ENCODE results near the gene IL9. TPM values are rescaled to one million over a fixed set of nuclear protein-coding genes. Genes with fewer than 3 reads are reported as not detected.
A peak's percentile ranks its signal among the peaks of the same experiment; 100 is the strongest.

IL9 gene
- total and polyA plus RNA-seq, 11 donors: not detected

DNA sequence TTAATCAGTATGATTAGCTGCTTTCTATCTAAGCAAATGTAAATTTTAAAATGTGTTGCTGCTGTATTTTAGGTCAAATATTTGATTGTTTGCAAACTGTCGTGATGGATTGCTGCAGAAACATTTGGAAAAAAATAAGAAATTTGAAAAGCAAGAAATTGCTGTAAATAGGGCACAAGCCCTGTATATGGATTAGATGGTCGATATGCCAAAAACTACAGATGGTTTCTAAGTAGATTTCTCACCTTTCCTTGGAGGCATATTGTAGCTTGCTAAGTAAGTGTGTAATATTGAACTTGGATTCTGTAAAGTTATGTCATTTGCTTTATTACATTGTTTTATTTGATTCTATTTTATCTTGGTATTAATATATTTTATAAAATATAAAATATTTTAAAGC is 46.1 kb upstream of the IL9 start:
- H3K27me3 ChIP-seq: peaks cover 0 to 17% (median 0%) of the 10 kb centered on the region in 9 donors
- TF ChIP-seq POLR2A (IDR thresholded peaks at IDR 0.05): no peak
- TF ChIP-seq, protein P1, sequence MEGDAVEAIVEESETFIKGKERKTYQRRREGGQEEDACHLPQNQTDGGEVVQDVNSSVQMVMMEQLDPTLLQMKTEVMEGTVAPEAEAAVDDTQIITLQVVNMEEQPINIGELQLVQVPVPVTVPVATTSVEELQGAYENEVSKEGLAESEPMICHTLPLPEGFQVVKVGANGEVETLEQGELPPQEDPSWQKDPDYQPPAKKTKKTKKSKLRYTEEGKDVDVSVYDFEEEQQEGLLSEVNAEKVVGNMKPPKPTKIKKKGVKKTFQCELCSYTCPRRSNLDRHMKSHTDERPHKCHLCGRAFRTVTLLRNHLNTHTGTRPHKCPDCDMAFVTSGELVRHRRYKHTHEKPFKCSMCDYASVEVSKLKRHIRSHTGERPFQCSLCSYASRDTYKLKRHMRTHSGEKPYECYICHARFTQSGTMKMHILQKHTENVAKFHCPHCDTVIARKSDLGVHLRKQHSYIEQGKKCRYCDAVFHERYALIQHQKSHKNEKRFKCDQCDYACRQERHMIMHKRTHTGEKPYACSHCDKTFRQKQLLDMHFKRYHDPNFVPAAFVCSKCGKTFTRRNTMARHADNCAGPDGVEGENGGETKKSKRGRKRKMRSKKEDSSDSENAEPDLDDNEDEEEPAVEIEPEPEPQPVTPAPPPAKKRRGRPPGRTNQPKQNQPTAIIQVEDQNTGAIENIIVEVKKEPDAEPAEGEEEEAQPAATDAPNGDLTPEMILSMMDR (IDR thresholded peaks at IDR 0.05): no peak
- no peaks in the 10 kb centered on the region for H3K9me3 ChIP-seq
- intact Hi-C loops (cut with DNase I): loop anchor here in 7 of 10 donors (5.0 to 10.0 kb wide), 4 partner anchors 141 to 271 kb away; no protein-coding TSS in a partner anchor
- H3K4me3 ChIP-seq: no peak overlapping the region
- no peaks in the 10 kb centered on the region for H3K36me3 ChIP-seq
- ATAC-seq (no peak), DNase-seq (no peak)
- WGBS, 4 donors: 80 to 92% (median 83%) methylated on average over 2 of the region's 2 CpGs
- H3K4me1 ChIP-seq: no peaks in the 10 kb centered on the region
- no peak overlapping the region for H3K27ac ChIP-seq

DNA sequence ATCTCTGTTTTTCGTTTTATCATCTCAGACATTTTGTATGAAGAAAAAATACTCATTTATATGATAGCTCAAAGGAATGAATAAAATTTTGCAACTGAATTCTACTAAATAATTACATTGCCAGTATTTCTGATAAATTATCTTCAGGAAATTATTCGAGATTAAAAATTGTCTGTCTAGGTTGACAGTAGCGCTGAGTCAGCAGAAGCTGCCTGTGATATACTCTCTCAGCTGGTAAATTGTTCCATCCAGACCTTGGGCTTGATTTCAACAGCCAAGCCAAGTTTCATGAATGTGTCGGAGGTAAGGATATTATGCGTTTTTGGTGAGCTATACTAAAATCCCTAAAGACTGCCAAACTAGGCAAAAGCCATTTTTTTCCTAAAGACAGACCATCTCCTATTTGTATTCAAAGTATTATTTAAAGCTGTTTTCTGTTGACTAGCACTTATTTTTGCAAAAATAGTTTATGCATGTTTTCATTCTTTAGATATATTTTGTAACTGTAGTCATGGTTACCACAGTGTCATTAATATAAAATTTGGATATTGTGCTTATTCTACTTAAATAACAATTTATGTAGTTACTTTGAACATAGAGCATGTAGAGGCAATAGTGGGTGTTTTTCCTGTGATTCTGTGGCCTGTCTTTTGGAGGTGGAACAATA is 41.7 kb upstream of the IL9 start:
- no peak overlapping the region for H3K27ac ChIP-seq
- intact Hi-C loops (cut with DNase I): loop anchor here in 3 of 10 donors (5.0 kb wide), 2 partner anchors 45 to 240 kb away; no protein-coding TSS in a partner anchor
- no peaks in the 10 kb centered on the region for H3K4me1 ChIP-seq
- H3K9me3 ChIP-seq: no peaks in the 10 kb centered on the region
- H3K27me3 ChIP-seq: peaks cover 0 to 22% (median 4%) of the 10 kb centered on the region in 9 donors
- H3K4me3 ChIP-seq: no peak overlapping the region
- DNase-seq (no peak), ATAC-seq (no peak)
- no peaks in the 10 kb centered on the region for H3K36me3 ChIP-seq
- 89 to 92% (median 91%) methylated on average over 5 of the region's 5 CpGs for WGBS, 4 donors
- no peak for TF ChIP-seq POLR2A (IDR thresholded peaks at IDR 0.05)
- TF ChIP-seq, protein P1 (IDR thresholded peaks at IDR 0.05): no peak

DNA sequence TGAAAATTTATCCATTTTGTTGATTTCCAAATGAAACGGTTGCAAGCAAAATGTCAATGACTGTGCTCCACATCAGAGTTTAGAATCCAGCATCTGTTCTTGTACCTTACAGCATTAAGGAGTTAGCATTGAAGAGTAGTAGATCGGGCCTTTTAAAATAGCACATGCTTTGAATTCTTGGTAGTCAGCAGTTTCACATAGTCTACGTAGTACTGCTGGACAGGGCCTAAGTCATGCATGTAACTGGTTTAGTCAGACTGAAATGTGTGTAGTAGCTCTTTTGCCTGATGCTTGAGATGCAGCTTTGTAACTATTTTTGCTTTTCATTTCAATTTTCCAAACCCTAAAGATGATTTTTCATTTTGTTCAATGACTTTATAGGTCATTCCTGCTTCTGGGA is 39.3 kb upstream of the IL9 start:
- Histone ChIP-seq H3K27me3 (peaks cover 11 to 37% (median 24%) of the 10 kb centered on the region in 9 donors), H3K9me3 (no peaks in the 10 kb centered on the region), H3K27ac (no peak overlapping the region), H3K4me1 (peaks cover 0 to 9% (median 1%) of the 10 kb centered on the region in 12 donors), H3K36me3 (no peaks in the 10 kb centered on the region), H3K4me3 (no peak overlapping the region)
- intact Hi-C loops (cut with DNase I): loop anchor here in 3 of 10 donors (5.0 kb wide), 2 partner anchors 43 to 242 kb away; no protein-coding TSS in a partner anchor
- DNase-seq (no peak), ATAC-seq (peak in 2 of 4 donors; percentile 64 to 77)
- TF ChIP-seq, protein P1 (IDR thresholded peaks at IDR 0.05): no peak
- TF ChIP-seq POLR2A (IDR thresholded peaks at IDR 0.05): no peak
- WGBS, 4 donors: 40 to 51% (median 42%) methylated on average over 3 of the region's 3 CpGs

DNA sequence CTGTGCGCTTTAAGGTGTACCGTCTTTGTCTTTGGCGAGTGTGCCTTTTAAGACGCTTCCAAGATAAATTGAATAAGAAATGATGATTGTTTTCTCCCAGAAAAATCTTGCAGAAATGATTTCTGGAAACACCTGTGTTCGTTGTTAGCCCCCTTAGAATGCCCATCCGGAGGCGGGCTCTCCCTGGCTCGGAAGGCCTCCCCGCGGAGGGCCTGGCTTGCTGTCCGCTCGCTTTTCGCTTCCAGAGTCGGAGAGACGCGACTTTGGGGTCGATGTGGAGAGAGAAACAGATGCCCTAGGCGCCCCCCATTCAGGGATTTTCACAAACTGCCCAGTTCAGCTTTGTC is 35.3 kb upstream of the IL9 start:
- 21 to 30% (median 25%) methylated on average over 18 of the region's 18 CpGs for WGBS, 4 donors

More for the DNA sequence above, 35.3 kb upstream of the IL9 start:
- Histone ChIP-seq H3K36me3 (no peaks in the 10 kb centered on the region), H3K4me1 (peaks cover 0 to 11% (median 1%) of the 10 kb centered on the region in 12 donors), H3K4me3 (no peak overlapping the region), H3K27ac (no peak overlapping the region), H3K27me3 (peaks cover 15 to 69% (median 52%) of the 10 kb centered on the region in 9 donors), H3K9me3 (peaks cover 0 to 8% (median 0%) of the 10 kb centered on the region in 12 donors)
- intact Hi-C loops (cut with DNase I): no loop called here
- ATAC-seq (no peak), DNase-seq (no peak)
- TF ChIP-seq POLR2A (IDR thresholded peaks at IDR 0.05): no peak
